Measurements from ENCODE around the gene MIEF1. TPM values are rescaled to one million over a fixed set of nuclear protein-coding genes. Genes with fewer than 3 reads are reported as not detected.

Gene MIEF1
- total and polyA plus RNA-seq, 2 experiments from 2014 or later = 13.2 to 40.1 TPM

GRCh38 chr22:39493759-39494158 is 8.3 kb upstream of the MIEF1 start:
- Mint-ChIP-seq H3K4me1 (peaks cover 10% of the 10 kb centered on the region), H3K27ac (no peak overlapping the region), H3K4me3 (no peak overlapping the region), H3K9me3 (no peaks in the 10 kb centered on the region; the same call in 2 of the 3 replicates), H3K27me3 (ENCODE audit: insufficient read depth, low read depth, poor library complexity) (peaks cover 25% of the 10 kb centered on the region), H3K36me3 (ENCODE audit: low read depth) (no peaks in the 10 kb centered on the region)
- Histone ChIP-seq H3K36me3 (ENCODE audit: insufficient read depth) (no peaks in the 10 kb centered on the region), H3K27ac (ENCODE audit: low read depth) (0 out of 2 replicates have a peak overlapping the region, but pooled peaks have one; percentile 40), H3K4me1 (ENCODE audit: insufficient read depth) (no peaks in the 10 kb centered on the region), H3K27me3 (ENCODE audit: insufficient read depth) (0 out of 2 replicates have a peak, but pooled peaks cover 6% of the 10 kb centered on the region), H4K20me1 (replicated peaks; ENCODE audit: insufficient read depth) (0 out of 2 replicates have a peak, but pooled peaks cover 3% of the 10 kb centered on the region), H3K4me3 (no peak overlapping the region), H3K79me2 (replicated peaks; ENCODE audit: insufficient read depth) (no peaks in the 10 kb centered on the region), H2AFZ (no peak overlapping the region), H3F3A (replicated peaks; ENCODE audit: low read depth) (no peaks in the 10 kb centered on the region; the same call in 1 of the 2 replicates), H3K9me2 (ENCODE audit: insufficient read depth) (no peaks in the 10 kb centered on the region), H3K4me2 (no peak overlapping the region)
- no peak for DNase-seq (ENCODE audit: low spot score)
- no peak for ATAC-seq
- no peak for TF ChIP-seq STAT1 (IDR thresholded peaks at IDR 0.05; ENCODE audit: unreplicated experiment)
- no peak for TF ChIP-seq ZNF331 (CRISPR knock-in tag; IDR thresholded peaks at IDR 0.05; ENCODE audit: low read depth)
- TF ChIP-seq ZNF114 (CRISPR knock-in tag; IDR thresholded peaks at IDR 0.05) = no peak
- TF ChIP-seq REST (IDR thresholded peaks at IDR 0.05; ENCODE audit: unreplicated experiment) = no peak

- no peaks in the 10 kb centered on the region for H3K4me1 ChIP-seq (ENCODE audit: insufficient read depth)
- ATAC-seq = no peak
- DNase-seq (ENCODE audit: low spot score) = no peak
- H3K27ac ChIP-seq (ENCODE audit: low read depth) = no peak overlapping the region
- peaks cover 34% of the 10 kb centered on the region for H3K27me3 Mint-ChIP-seq (ENCODE audit: insufficient read depth, low read depth, poor library complexity)
- no peak overlapping the region for H3K4me2 ChIP-seq
- no peaks in the 10 kb centered on the region for H3K9me2 ChIP-seq (ENCODE audit: insufficient read depth)
- H3K79me2 ChIP-seq (replicated peaks; ENCODE audit: insufficient read depth) = no peaks in the 10 kb centered on the region
- H3K4me1 Mint-ChIP-seq = peaks cover 10% of the 10 kb centered on the region
- H2AFZ ChIP-seq = no peak overlapping the region
- no peaks in the 10 kb centered on the region for H3K36me3 Mint-ChIP-seq (ENCODE audit: low read depth)
- no peak overlapping the region for H3K4me3 ChIP-seq
- H4K20me1 ChIP-seq (replicated peaks; ENCODE audit: insufficient read depth) = 0 out of 2 replicates have a peak, but pooled peaks cover 3% of the 10 kb centered on the region
- H3K36me3 ChIP-seq (ENCODE audit: insufficient read depth) = no peaks in the 10 kb centered on the region
- no peak overlapping the region for H3K27ac Mint-ChIP-seq
- H3F3A ChIP-seq (replicated peaks; ENCODE audit: low read depth) = no peaks in the 10 kb centered on the region; the same call in 1 of the 2 replicates
- H3K9me3 Mint-ChIP-seq = no peaks in the 10 kb centered on the region; the same call in 1 of the 3 replicates
- no peak overlapping the region; the same call in 2 of the 3 replicates for H3K4me3 Mint-ChIP-seq
- H3K27me3 ChIP-seq (ENCODE audit: insufficient read depth) = 0 out of 2 replicates have a peak, but pooled peaks cover 6% of the 10 kb centered on the region
- TF ChIP-seq REST (IDR thresholded peaks at IDR 0.05; ENCODE audit: unreplicated experiment) = no peak
- TF ChIP-seq STAT1 (IDR thresholded peaks at IDR 0.05; ENCODE audit: unreplicated experiment) = no peak
- TF ChIP-seq CREB1 (CRISPR knock-in tag; IDR thresholded peaks at IDR 0.05; ENCODE audit: low read depth) = no peak
- TF ChIP-seq, protein P1, sequence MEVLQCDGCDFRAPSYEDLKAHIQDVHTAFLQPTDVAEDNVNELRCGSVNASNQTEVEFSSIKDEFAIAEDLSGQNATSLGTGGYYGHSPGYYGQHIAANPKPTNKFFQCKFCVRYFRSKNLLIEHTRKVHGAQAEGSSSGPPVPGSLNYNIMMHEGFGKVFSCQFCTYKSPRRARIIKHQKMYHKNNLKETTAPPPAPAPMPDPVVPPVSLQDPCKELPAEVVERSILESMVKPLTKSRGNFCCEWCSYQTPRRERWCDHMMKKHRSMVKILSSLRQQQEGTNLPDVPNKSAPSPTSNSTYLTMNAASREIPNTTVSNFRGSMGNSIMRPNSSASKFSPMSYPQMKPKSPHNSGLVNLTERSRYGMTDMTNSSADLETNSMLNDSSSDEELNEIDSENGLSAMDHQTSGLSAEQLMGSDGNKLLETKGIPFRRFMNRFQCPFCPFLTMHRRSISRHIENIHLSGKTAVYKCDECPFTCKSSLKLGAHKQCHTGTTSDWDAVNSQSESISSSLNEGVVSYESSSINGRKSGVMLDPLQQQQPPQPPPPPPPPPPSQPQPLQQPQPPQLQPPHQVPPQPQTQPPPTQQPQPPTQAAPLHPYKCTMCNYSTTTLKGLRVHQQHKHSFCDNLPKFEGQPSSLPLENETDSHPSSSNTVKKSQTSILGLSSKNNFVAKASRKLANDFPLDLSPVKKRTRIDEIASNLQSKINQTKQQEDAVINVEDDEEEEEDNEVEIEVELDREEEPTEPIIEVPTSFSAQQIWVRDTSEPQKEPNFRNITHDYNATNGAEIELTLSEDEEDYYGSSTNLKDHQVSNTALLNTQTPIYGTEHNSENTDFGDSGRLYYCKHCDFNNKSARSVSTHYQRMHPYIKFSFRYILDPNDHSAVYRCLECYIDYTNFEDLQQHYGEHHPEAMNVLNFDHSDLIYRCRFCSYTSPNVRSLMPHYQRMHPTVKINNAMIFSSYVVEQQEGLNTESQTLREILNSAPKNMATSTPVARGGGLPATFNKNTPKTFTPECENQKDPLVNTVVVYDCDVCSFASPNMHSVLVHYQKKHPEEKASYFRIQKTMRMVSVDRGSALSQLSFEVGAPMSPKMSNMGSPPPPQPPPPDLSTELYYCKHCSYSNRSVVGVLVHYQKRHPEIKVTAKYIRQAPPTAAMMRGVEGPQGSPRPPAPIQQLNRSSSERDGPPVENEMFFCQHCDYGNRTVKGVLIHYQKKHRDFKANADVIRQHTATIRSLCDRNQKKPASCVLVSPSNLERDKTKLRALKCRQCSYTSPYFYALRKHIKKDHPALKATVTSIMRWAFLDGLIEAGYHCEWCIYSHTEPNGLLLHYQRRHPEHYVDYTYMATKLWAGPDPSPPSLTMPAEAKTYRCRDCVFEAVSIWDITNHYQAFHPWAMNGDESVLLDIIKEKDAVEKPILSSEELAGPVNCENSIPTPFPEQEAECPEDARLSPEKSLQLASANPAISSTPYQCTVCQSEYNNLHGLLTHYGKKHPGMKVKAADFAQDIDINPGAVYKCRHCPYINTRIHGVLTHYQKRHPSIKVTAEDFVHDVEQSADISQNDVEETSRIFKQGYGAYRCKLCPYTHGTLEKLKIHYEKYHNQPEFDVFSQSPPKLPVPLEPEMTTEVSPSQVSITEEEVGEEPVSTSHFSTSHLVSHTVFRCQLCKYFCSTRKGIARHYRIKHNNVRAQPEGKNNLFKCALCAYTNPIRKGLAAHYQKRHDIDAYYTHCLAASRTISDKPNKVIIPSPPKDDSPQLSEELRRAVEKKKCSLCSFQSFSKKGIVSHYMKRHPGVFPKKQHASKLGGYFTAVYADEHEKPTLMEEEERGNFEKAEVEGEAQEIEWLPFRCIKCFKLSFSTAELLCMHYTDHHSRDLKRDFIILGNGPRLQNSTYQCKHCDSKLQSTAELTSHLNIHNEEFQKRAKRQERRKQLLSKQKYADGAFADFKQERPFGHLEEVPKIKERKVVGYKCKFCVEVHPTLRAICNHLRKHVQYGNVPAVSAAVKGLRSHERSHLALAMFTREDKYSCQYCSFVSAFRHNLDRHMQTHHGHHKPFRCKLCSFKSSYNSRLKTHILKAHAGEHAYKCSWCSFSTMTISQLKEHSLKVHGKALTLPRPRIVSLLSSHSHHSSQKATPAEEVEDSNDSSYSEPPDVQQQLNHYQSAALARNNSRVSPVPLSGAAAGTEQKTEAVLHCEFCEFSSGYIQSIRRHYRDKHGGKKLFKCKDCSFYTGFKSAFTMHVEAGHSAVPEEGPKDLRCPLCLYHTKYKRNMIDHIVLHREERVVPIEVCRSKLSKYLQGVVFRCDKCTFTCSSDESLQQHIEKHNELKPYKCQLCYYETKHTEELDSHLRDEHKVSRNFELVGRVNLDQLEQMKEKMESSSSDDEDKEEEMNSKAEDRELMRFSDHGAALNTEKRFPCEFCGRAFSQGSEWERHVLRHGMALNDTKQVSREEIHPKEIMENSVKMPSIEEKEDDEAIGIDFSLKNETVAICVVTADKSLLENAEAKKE (CRISPR knock-in tag; IDR thresholded peaks at IDR 0.05) = no peak
These were observed 7.5 kb upstream of the MIEF1 start for GRCh38 chr22:39494471-39495120.

All from GM23338 (cell line).